H1 (cell line): ENCODE measurements around the gene MALT1. TPM values are rescaled to one million over a fixed set of nuclear protein-coding genes. Genes with fewer than 3 reads are reported as not detected.
A peak's percentile ranks its signal among the peaks of the same experiment; 100 is the strongest.

Experiments used
- CTCF ChIA-PET: fragments of 300-600 bp; sonication (Branson Sonifier 250); formaldehyde crosslinking; loops from one replicate; lab custom pipeline; 2021; ENCODE audit not compliant: partially characterized antibody; lab: Charles Lee
- POLR2A ChIA-PET: fragments of 300-600 bp; sonication (Branson Sonifier 250); formaldehyde crosslinking; loops from one replicate; lab custom pipeline; 2021; ENCODE audit warnings: inconsistent platforms; ENCODE audit not compliant: partially characterized antibody; lab: Charles Lee
- DNase-seq, 2 experiments: peaks; one replicate each; pipeline versions ENCODE4 v3.0.0 to v3.0.0-alpha.2; 2010 to 2022; ENCODE audit warnings: low spot score in 2 of 2, low read depth in 1 of 2, mixed read lengths in 1 of 2
- FAIRE-seq: peaks from 2 replicates; lab custom pipeline; 2011; peaks lifted over from hg19 to GRCh38; lab: Jason Lieb, UNC
- H2AFZ ChIP-seq: 2 replicates; pipeline ENCODE4 v1.8.1; 2012; ENCODE audit warnings: low read length, inconsistent platforms
- H2AK5ac ChIP-seq: 2 replicates; pipeline ENCODE4 v1.6.1; 2013; ENCODE audit warnings: low read depth, low read length
- H2BK120ac ChIP-seq: replicated peaks from 2 replicates; pipeline ENCODE3; 2013; ENCODE audit warnings: low read depth, low read length, inconsistent platforms
- H2BK12ac ChIP-seq: 2 replicates; pipeline ENCODE4 v1.6.1; 2013; ENCODE audit warnings: low read depth, low read length
- H2BK15ac ChIP-seq: 2 replicates; pipeline ENCODE4 v1.6.1; 2013; ENCODE audit warnings: low read length
- H2BK20ac ChIP-seq: 2 replicates; pipeline ENCODE4 v1.6.1; 2013; ENCODE audit warnings: low read length
- H2BK5ac ChIP-seq: 2 replicates; pipeline ENCODE4 v1.6.1; 2013; ENCODE audit warnings: low read depth, low read length
- H3K14ac ChIP-seq: 2 replicates; pipeline ENCODE4 v1.6.1; 2013; ENCODE audit warnings: inconsistent platforms; ENCODE audit not compliant: insufficient read length
- H3K18ac ChIP-seq: 2 replicates; pipeline ENCODE4 v1.6.1; 2013; ENCODE audit warnings: low read length; ENCODE audit errors: extremely low read depth
- H3K23ac ChIP-seq: 2 replicates; pipeline ENCODE4 v1.6.1; 2013; ENCODE audit warnings: inconsistent platforms; ENCODE audit not compliant: insufficient read length
- H3K23me2 ChIP-seq: 2 replicates; pipeline ENCODE4 v1.6.1; 2013; ENCODE audit warnings: low read depth, low read length
- H3K27ac ChIP-seq: 2 replicates; pipeline ENCODE4 v1.6.1; 2011; ENCODE audit warnings: low read depth, low read length, inconsistent platforms
- H3K27me3 ChIP-seq, 4 experiments: replicated peaks in 1 of 4; 1 replicate in 1 of 4; 2 replicates in 3 of 4; pipeline versions ENCODE4 v1.6.1 to v1.8.1; 2011 to 2013; ENCODE audit warnings: low read length in 3 of 4, mild to moderate bottlenecking in 3 of 4, inconsistent platforms in 2 of 4, mixed read lengths in 2 of 4, moderate library complexity in 1 of 4; ENCODE audit not compliant: control insufficient read depth in 3 of 4, insufficient read depth in 3 of 4; ENCODE audit errors: extremely low read depth in 1 of 4
- H3K36me3 ChIP-seq, 4 experiments: 2 replicates each; pipeline versions ENCODE4 v1.6.1 to v1.8.1; 2011 to 2013; ENCODE audit warnings: mild to moderate bottlenecking in 4 of 4, low read length in 3 of 4, moderate library complexity in 2 of 4, control low read depth in 1 of 4, inconsistent platforms in 1 of 4; ENCODE audit not compliant: insufficient read depth in 4 of 4, control insufficient read depth in 2 of 4
- H3K4ac ChIP-seq: replicated peaks from 2 replicates; pipeline ENCODE3; 2013; ENCODE audit warnings: low read length, low read depth, mixed read lengths, inconsistent platforms; ENCODE audit not compliant: insufficient read length
- H3K4me1 ChIP-seq, 4 experiments: replicated peaks in 1 of 4; 1 replicate in 1 of 4; 2 replicates in 3 of 4; pipeline versions ENCODE4 v1.6.1 to v1.8.1; 2011 to 2013; ENCODE audit warnings: low read length in 3 of 4, inconsistent platforms in 2 of 4, mixed read lengths in 1 of 4; ENCODE audit not compliant: insufficient read depth in 4 of 4, control insufficient read depth in 3 of 4
- H3K4me2 ChIP-seq, 2 experiments: 2 replicates each; pipeline versions ENCODE4 v1.6.1 to v1.8.1; 2011 to 2013; ENCODE audit warnings: low read depth in 2 of 2, low read length in 2 of 2, control low read depth in 1 of 2, inconsistent platforms in 1 of 2, mild to moderate bottlenecking in 1 of 2; ENCODE audit not compliant: insufficient read depth in 1 of 2
- H3K4me3 ChIP-seq, 4 experiments: fragments of 200-600, 300-600 bp in 1 of 4; sonication (generic), shearing (Covaris generic), sonication (Bioruptor Twin) in 1 of 4; 2 replicates each; pipeline versions ENCODE4 v1.5.1 to v1.8.1; 2011 to 2016; ENCODE audit warnings: low read length in 4 of 4, low read depth in 3 of 4, control low read depth in 2 of 4, inconsistent platforms in 2 of 4, mild to moderate bottlenecking in 2 of 4, mixed read lengths in 1 of 4, moderate library complexity in 1 of 4; ENCODE audit not compliant: insufficient read depth in 2 of 4; ENCODE audit errors: extremely low read depth in 1 of 4
- H3K56ac ChIP-seq: replicated peaks from 2 replicates; pipeline ENCODE3; 2013; ENCODE audit warnings: low read depth, mild to moderate bottlenecking, mixed read lengths, low read length, inconsistent platforms; ENCODE audit not compliant: insufficient read length
- H3K79me1 ChIP-seq: 2 replicates; pipeline ENCODE4 v1.6.1; 2013; ENCODE audit warnings: low read depth, low read length, control low read depth
- H3K79me2 ChIP-seq, 2 experiments: 2 replicates each; pipeline versions ENCODE4 v1.6.1 to v1.8.1; 2012 to 2013; ENCODE audit warnings: low read length in 2 of 2, mild to moderate bottlenecking in 2 of 2, inconsistent platforms in 1 of 2; ENCODE audit not compliant: insufficient read depth in 2 of 2, control insufficient read depth in 1 of 2
- H3K9ac ChIP-seq, 4 experiments: replicated peaks in 1 of 4; 1 replicate in 1 of 4; 2 replicates in 3 of 4; pipeline versions ENCODE4 v1.6.1 to v1.8.1; 2011 to 2013; ENCODE audit warnings: low read depth in 3 of 4, low read length in 3 of 4, control low read depth in 2 of 4, mild to moderate bottlenecking in 2 of 4, moderate library complexity in 2 of 4, inconsistent platforms in 1 of 4; ENCODE audit errors: extremely low read depth in 1 of 4
- H3K9me3 ChIP-seq, 2 experiments: 2 replicates each; pipeline versions ENCODE4 v1.6.1 to v1.8.1; 2012 to 2013; ENCODE audit warnings: mild to moderate bottlenecking in 2 of 2, moderate library complexity in 2 of 2, control low read depth in 1 of 2, inconsistent platforms in 1 of 2, low read depth in 1 of 2, low read length in 1 of 2, mixed read lengths in 1 of 2; ENCODE audit not compliant: insufficient read depth in 2 of 2
- H4K20me1 ChIP-seq, 2 experiments: replicated peaks in 1 of 2; 2 replicates each; pipeline versions ENCODE3 to v1.8.1; 2011 to 2013; ENCODE audit warnings: inconsistent platforms in 2 of 2, low read length in 2 of 2, mild to moderate bottlenecking in 1 of 2; ENCODE audit not compliant: insufficient read depth in 2 of 2, control insufficient read depth in 1 of 2
- H4K5ac ChIP-seq: 2 replicates; pipeline ENCODE4 v1.6.1; 2013; ENCODE audit warnings: low read length, low read depth, mixed read lengths, inconsistent platforms; ENCODE audit not compliant: insufficient read length
- H4K8ac ChIP-seq: 2 replicates; pipeline ENCODE4 v1.8.0; 2013; ENCODE audit warnings: mild to moderate bottlenecking, moderate library complexity, low read length, inconsistent platforms; ENCODE audit not compliant: insufficient read depth; ENCODE audit errors: extremely low read depth
- H4K91ac ChIP-seq: replicated peaks from 2 replicates; pipeline ENCODE3; 2013; ENCODE audit warnings: low read length, mixed read lengths, inconsistent platforms; ENCODE audit not compliant: insufficient read length
- ASH2L ChIP-seq: fragments of 200-600, 300-600 bp; sonication (generic); IDR thresholded peaks from one replicate; pipeline ENCODE4 v1.7.1; 2017; ENCODE audit warnings: low read length
- CBX5 ChIP-seq: fragments of 300-800, 300-1000 bp; sonication (generic); IDR thresholded peaks from 2 replicates; pipeline ENCODE4 v1.7.1; 2016; ENCODE audit warnings: antibody characterized with exemption, low read length, low read depth
- GABPA ChIP-seq: IDR thresholded peaks from 2 replicates; pipeline ENCODE4 v1.6.1; 2011; ENCODE audit warnings: mild to moderate bottlenecking, low read length, moderate library complexity, borderline replicate concordance; ENCODE audit not compliant: insufficient read depth
- HDAC2 ChIP-seq, 2 experiments: fragments of 300-600 bp in 1 of 2; sonication (generic) in 1 of 2; IDR thresholded peaks; 2 replicates each; pipeline ENCODE4 v1.6.1; 2011 to 2012; ENCODE audit warnings: low read depth in 2 of 2, low read length in 2 of 2, mild to moderate bottlenecking in 2 of 2, moderate library complexity in 2 of 2, borderline replicate concordance in 1 of 2, inconsistent platforms in 1 of 2
- PHF8 ChIP-seq: fragments of 200-600 bp; sonication (generic); conservative IDR thresholded peaks from 2 replicates; pipeline ENCODE4 v1.7.1; 2012; ENCODE audit warnings: low read depth, mild to moderate bottlenecking, inconsistent platforms, low read length, moderate library complexity
- RAD21 ChIP-seq, 2 experiments: IDR thresholded peaks in 1 of 2; conservative IDR thresholded peaks in 1 of 2; 2 replicates each; pipeline ENCODE4 v1.6.1; 2011; ENCODE audit warnings: low read depth in 2 of 2, low read length in 2 of 2, improper control_type of control experiment in 1 of 2, inconsistent platforms in 1 of 2, mild to moderate bottlenecking in 1 of 2, moderate library complexity in 1 of 2
- RBBP5 ChIP-seq: IDR thresholded peaks from 2 replicates; pipeline ENCODE4 v1.7.1; 2012; ENCODE audit warnings: low read depth, mild to moderate bottlenecking, inconsistent platforms, low read length, moderate library complexity, borderline replicate concordance
- YY1 ChIP-seq: IDR thresholded peaks from 2 replicates; pipeline ENCODE4 v1.6.1; 2011; ENCODE audit warnings: low read depth, mild to moderate bottlenecking, low read length
- WGBS, 2 experiments: shearing (Covaris generic) in 1 of 2; methylation state at CpG; one replicate each; pipeline versions ENCODE4 v1.1.6 to v1.1.7; 2013 to 2015; ENCODE audit warnings: low lambda C conversion rate in 2 of 2, mixed read lengths in 2 of 2, inconsistent platforms in 1 of 2, low coverage in 1 of 2, missing lambda C conversion rate in 1 of 2; ENCODE audit not compliant: insufficient replicate concordance in 2 of 2, insufficient coverage in 1 of 2, insufficient read length in 1 of 2; ENCODE audit errors: extremely low coverage in 1 of 2, missing lambda C conversion rate in 1 of 2; 5-methylcytosine and 5-hydroxymethylcytosine counted together
- polyA plus RNA-seq, 7 experiments: library from polyadenylated mRNA; depleted of rRNA in 3 of 7; stranded (reverse) in 5 of 7; unstranded in 2 of 7; fragments of >200 nt in 5 of 7; fragments of 200-250 nt in 2 of 7; gene quantifications; 1 replicate in 5 of 7; 2 replicates in 1 of 7; 4 replicates in 1 of 7; pipeline versions ENCODE4 v1.2.1 to v1.2.3, GENCODE V29; 2011 to 2013; ENCODE audit warnings: missing spikeins in 2 of 7, mixed read lengths in 2 of 7
- total RNA-seq: library from RNA; stranded (reverse); fragmentation: NEBNext Ultra II Directional; extraction: Animal tissue kit (Norgen Biotek cat#: 25700); gene quantifications from 2 replicates; pipeline ENCODE4 v1.2.1, GENCODE V29; 2021
- TF ChIP-seq, protein P1 (sequence below): IDR thresholded peaks from 2 replicates; pipeline ENCODE4 v1.6.1; 2012; ENCODE audit warnings: inconsistent platforms

Gene MALT1
- total and polyA plus RNA-seq, 2 of the 8 experiments (the other 6 are each of a cell fraction or from before 2014, with no cell fraction given) = 10.7 to 25.9 TPM

DNA sequence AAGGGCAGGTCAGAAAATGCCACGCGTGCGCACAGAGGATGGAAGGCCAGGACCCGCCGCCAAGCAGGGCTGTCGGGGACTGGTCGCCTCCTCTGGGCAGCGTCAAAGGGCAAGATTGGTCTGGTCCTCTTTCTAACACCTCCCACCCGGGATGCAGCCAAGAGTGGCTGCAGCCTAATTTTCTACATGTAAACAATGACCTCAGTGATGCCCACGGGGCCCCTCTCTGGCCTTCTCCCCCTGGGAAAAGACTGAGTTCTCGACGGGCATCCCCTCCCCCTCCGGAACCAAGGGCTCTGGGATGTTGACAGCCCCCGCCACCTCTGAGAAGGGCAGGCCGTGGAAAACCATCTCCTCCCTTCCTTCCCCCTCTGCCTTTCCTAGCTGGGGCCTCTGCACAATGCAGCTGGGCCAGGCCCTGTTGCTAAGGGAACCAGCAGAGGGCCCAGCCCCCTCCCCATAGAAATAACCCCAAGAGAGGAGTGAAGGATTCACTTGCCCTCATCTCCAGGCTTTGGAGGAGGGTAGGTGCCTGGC, 113.4 kb downstream of the MALT1 start:
- Histone ChIP-seq H3K79me1 (no peaks in the 10 kb centered on the region), H2BK120ac (no peak overlapping the region)
- no peak for TF ChIP-seq ASH2L
- no peak; a peak in 1 of 4 replicates for TF ChIP-seq RAD21 (IDR thresholded peaks at IDR 0.05 in 1 of 2, conservative IDR thresholded peaks at IDR 0.05 in 1 of 2; ENCODE audit: low read depth in 2 of 2, low read length in 2 of 2)
- no peak for TF ChIP-seq YY1
- no peak for TF ChIP-seq HDAC2 (IDR thresholded peaks at IDR 0.05; ENCODE audit: borderline replicate concordance in 1 of 2, low read depth in 2 of 2, low read length in 2 of 2)
- no peak for TF ChIP-seq CBX5
- TF ChIP-seq RBBP5 = no peak
- no peak for TF ChIP-seq GABPA
- no peak for TF ChIP-seq PHF8
- TF ChIP-seq, protein P1, sequence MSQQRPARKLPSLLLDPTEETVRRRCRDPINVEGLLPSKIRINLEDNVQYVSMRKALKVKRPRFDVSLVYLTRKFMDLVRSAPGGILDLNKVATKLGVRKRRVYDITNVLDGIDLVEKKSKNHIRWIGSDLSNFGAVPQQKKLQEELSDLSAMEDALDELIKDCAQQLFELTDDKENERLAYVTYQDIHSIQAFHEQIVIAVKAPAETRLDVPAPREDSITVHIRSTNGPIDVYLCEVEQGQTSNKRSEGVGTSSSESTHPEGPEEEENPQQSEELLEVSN = no peak
- TF ChIP-seq, all 59 proteins: peak for 0
- Histone ChIP-seq H3K18ac (peak overlapping the region; percentile 72; the same call in 1 of the 2 replicates), H2AK5ac (peak overlapping the region; percentile 30; the same call in 1 of the 2 replicates), H3K9ac (no peak overlapping the region), H3K27ac (no peak overlapping the region), H3K23me2 (no peaks in the 10 kb centered on the region; the same call in 1 of the 2 replicates), H3K36me3 (no peaks in the 10 kb centered on the region), H4K8ac (no peak overlapping the region), H2AFZ (0 out of 2 replicates have a peak overlapping the region, but pooled peaks have one; percentile 19), H3K4ac (no peak overlapping the region), H4K20me1 (no peaks in the 10 kb centered on the region), H3K4me1 (peaks cover 5 to 19% (median 13%) of the 10 kb centered on the region in 4 experiments), H3K4me3 (no peak overlapping the region), H3K14ac (no peak overlapping the region), H3K79me2 (no peaks in the 10 kb centered on the region), H3K27me3 (no peaks in the 10 kb centered on the region), H2BK12ac (peak overlapping the region; percentile 94; the same call in 1 of the 2 replicates), H2BK20ac (no peak overlapping the region), H3K23ac (no peak overlapping the region), H3K4me2 (0 out of 4 replicates have a peak overlapping the region, but pooled peaks have one; percentile 11 to 14), H4K91ac (no peak overlapping the region), H2BK15ac (peak overlapping the region; percentile 20; the same call in 1 of the 2 replicates), H3K9me3 (no peaks in the 10 kb centered on the region), H3K56ac (no peak overlapping the region), H2BK5ac (peak overlapping the region; percentile 69; the same call in 1 of the 2 replicates), H4K5ac (no peak overlapping the region)
- no peak for FAIRE-seq
- DNase-seq = no peak
- ChIA-PET CTCF (interaction anchor here (1.2 to 26.9 kb wide), 9 partner anchors 13 to 280 kb away, joined by 3 to 591 read pairs (median 5); no protein-coding TSS in a partner anchor), POLR2A (interaction anchor here (1.4 to 6.5 kb wide), 4 partner anchors 79 to 127 kb away, joined by 5 to 34 read pairs (median 8); partner anchors contain the start of gene ZNF532)
- WGBS, 2 experiments = 83% methylated on average over 12 of the region's 15 CpGs; no CpG with 5 or more reads in 1 of the 2 experiments
